Neural progenitor cell (in vitro differentiated cells): ENCODE data around the gene KIAA0232. TPM values are rescaled to one million over a fixed set of nuclear protein-coding genes. Genes with fewer than 3 reads are reported as not detected.
"Not testable (repeated sequence)": the region's sequence is repeated elsewhere in the genome, so short reads cannot be mapped to it uniquely, and the experiment has no call there.

Experiments
- DNase-seq: peaks from one replicate; pipeline ENCODE4 v3.0.0-alpha.2; 2016; ENCODE audit warnings: low spot score
- H2AFZ ChIP-seq: fragments of 200-600 bp; sonication (generic); replicated peaks from 2 replicates; pipeline ENCODE4 v1.6.1; 2016; ENCODE audit warnings: antibody characterized with exemption
- H3F3A ChIP-seq: fragments of 200-600 bp; sonication (generic); 2 replicates; pipeline ENCODE4 v1.6.1; 2016; ENCODE audit warnings: antibody characterized with exemption, low read depth
- H3K27ac ChIP-seq: fragments of 200-600 bp; sonication (generic); 2 replicates; pipeline ENCODE4 v1.5.1; 2016; ENCODE audit warnings: mild to moderate bottlenecking
- H3K27me3 ChIP-seq: fragments of 200-600 bp; sonication (generic); 2 replicates; pipeline ENCODE4 v1.6.1; 2016; ENCODE audit warnings: mild to moderate bottlenecking, moderate library complexity
- H3K36me3 ChIP-seq: fragments of 200-600 bp; sonication (generic); 2 replicates; pipeline ENCODE4 v1.5.1; 2016
- H3K4me1 ChIP-seq: fragments of 200-600 bp; sonication (generic); 2 replicates; pipeline ENCODE4 v1.6.1; 2016; ENCODE audit warnings: mixed run types
- H3K4me2 ChIP-seq: fragments of 200-600 bp; sonication (generic); 2 replicates; pipeline ENCODE4 v1.6.1; 2016
- H3K4me3 ChIP-seq: fragments of 200-600 bp; sonication (generic); 2 replicates; pipeline ENCODE4 v1.5.1; 2016
- H3K79me2 ChIP-seq: fragments of 200-600 bp; sonication (generic); 2 replicates; pipeline ENCODE4 v1.6.1; 2016; ENCODE audit warnings: low read depth
- H3K9ac ChIP-seq: fragments of 200-600 bp; sonication (generic); 2 replicates; pipeline ENCODE4 v1.6.1; 2016
- H3K9me3 ChIP-seq: fragments of 200-600 bp; sonication (generic); 2 replicates; pipeline ENCODE4 v1.5.1; 2016; ENCODE audit warnings: low read depth
- H4K20me1 ChIP-seq: fragments of 200-600 bp; sonication (generic); 2 replicates; pipeline ENCODE4 v1.6.1; 2016; ENCODE audit warnings: low read depth
- H3K27ac Mint-ChIP-seq: 3 replicates; pipeline ENCODE4 v1.8.0; 2021; ENCODE audit warnings: mixed read lengths
- H3K27me3 Mint-ChIP-seq: 2 replicates; pipeline ENCODE4 v1.8.0; 2022; ENCODE audit warnings: low read depth, mild to moderate bottlenecking, inconsistent platforms, moderate library complexity, mixed read lengths; ENCODE audit not compliant: insufficient read depth
- H3K36me3 Mint-ChIP-seq: 3 replicates; pipeline ENCODE4 v1.8.0; 2021; ENCODE audit warnings: mixed read lengths
- H3K4me1 Mint-ChIP-seq: 3 replicates; pipeline ENCODE4 v1.8.0; 2021; ENCODE audit warnings: mixed read lengths
- H3K4me3 Mint-ChIP-seq: 3 replicates; pipeline ENCODE4 v1.8.0; 2021; ENCODE audit warnings: mild to moderate bottlenecking, moderate library complexity, mixed read lengths
- H3K9me3 Mint-ChIP-seq: 3 replicates; pipeline ENCODE4 v1.8.0; 2020; ENCODE audit warnings: mixed read lengths
- EZH2 ChIP-seq: fragments of 200-600 bp; sonication (generic); IDR thresholded peaks from 2 replicates; pipeline ENCODE4 v1.6.1; 2017; ENCODE audit warnings: antibody characterized with exemption, mild to moderate bottlenecking, moderate library complexity
- EZH2phosphoT487 ChIP-seq: fragments of 200-600 bp; sonication (generic); IDR thresholded peaks from 2 replicates; pipeline ENCODE4 v1.6.1; 2017; ENCODE audit warnings: antibody characterized with exemption
- total RNA-seq: library from RNA; depleted of rRNA; stranded (reverse); fragments of >200 nt; gene quantifications from 2 replicates; pipeline ENCODE4 v1.2.3, GENCODE V29; 2015; ENCODE audit warnings: low replicate concordance
- TF ChIP-seq, protein P1 (sequence below): fragments of 200-600 bp; sonication (generic); IDR thresholded peaks from 2 replicates; pipeline ENCODE4 v1.5.1; 2017; ENCODE audit warnings: antibody characterized with exemption, mild to moderate bottlenecking

KIAA0232 gene
- total RNA-seq, 1 donor from 2014 or later: 42.9 TPM

DNA sequence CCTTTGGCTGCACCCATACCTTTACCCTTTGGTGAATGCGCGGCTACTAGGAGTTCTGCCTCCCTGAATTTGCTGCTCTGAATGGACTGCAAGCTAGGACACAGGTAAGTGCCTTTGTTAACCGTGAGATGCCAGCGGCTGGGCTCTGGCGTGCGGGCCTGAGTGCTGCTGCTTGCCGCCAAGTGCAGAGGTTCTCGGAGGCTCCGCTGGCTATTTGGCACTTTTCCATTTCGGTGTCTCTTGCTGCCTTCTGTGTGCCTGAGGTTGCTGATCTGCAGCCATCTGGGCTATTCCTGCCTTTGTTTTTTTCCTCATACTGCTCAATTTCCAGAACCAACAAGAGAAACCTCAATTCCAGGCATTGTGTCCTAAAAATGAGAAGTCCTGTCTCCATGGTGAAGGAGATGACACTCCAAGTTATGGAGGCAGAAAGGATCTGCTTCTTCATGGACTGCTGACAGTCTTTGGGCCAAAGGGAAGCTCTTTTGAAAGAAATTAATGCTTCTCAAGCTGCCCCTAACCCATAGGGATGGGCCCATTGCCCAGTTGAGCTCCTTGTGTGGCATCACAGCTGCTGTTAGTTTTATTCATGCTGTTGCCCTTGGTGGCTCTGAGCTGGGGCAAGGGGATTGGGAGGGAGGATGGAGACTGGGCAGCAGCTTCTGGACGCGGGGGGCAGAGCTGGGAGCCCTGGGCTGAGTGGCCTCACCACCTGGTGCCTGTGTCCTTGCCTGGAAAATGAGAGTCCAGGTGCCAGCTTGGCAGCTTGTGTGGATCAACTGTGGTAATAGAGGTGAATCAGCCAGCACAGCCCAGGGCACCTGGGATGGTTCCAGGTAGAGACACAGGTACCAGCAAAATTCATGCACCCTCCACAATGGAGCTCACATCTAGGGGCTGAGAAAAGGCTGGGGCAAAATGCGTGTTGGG is 123.3 kb downstream of the KIAA0232 start:
- H2AFZ ChIP-seq: no peak overlapping the region

DNA sequence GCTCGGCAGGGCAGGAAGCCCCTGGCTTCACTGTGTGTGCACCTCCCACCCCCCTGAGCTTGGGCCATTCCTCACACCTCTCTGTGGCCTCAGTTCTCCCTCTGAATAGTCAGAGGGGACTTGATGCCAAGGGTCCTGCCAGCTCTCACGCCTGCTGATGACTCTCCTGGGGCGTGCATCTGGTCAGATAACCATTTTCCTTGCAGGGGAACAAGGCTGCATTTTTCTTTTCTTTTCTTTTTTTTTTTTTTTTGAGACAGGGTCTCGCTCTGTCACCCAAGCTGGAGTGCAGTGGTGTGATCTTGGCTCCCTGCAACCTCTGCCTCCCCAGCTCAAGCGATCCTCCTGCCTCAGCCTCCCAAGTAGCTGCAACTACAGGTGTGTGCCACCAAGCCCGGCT is 124.0 kb downstream of the KIAA0232 start:
- not testable (repeated sequence) for H3K27ac ChIP-seq, H3K27ac Mint-ChIP-seq, H3K4me3 Mint-ChIP-seq, H3K9ac ChIP-seq, H2AFZ ChIP-seq, H3K36me3 ChIP-seq, H3K36me3 Mint-ChIP-seq, DNase-seq, H3K4me2 ChIP-seq, H3K9me3 ChIP-seq, H3K9me3 Mint-ChIP-seq, H3K4me3 ChIP-seq
- peaks cover 15% of the 10 kb centered on the region for H3F3A ChIP-seq
- peaks cover 13% of the 10 kb centered on the region for H3K27me3 ChIP-seq
- Mint-ChIP-seq H3K4me1 (peaks cover 32% of the 10 kb centered on the region), H3K27me3 (peaks cover 11% of the 10 kb centered on the region)
- peaks cover 15% of the 10 kb centered on the region for H3K79me2 ChIP-seq
- H4K20me1 ChIP-seq: peaks cover 13% of the 10 kb centered on the region
- H3K4me1 ChIP-seq: peaks cover 26% of the 10 kb centered on the region

More for the DNA sequence above, 123.3 kb downstream of the KIAA0232 start:
- Histone ChIP-seq H3K4me2 (no peak overlapping the region), H4K20me1 (peaks cover 6% of the 10 kb centered on the region), H3K9me3 (no peaks in the 10 kb centered on the region), H3K27ac (no peak overlapping the region), H3K79me2 (peaks cover 8% of the 10 kb centered on the region), H3K27me3 (peaks cover 10% of the 10 kb centered on the region), H3F3A (peaks cover 15% of the 10 kb centered on the region), H3K4me3 (no peak overlapping the region), H3K4me1 (peaks cover 21% of the 10 kb centered on the region), H3K36me3 (no peaks in the 10 kb centered on the region), H3K9ac (no peak overlapping the region)
- Mint-ChIP-seq H3K36me3 (no peaks in the 10 kb centered on the region), H3K27ac (no peak overlapping the region), H3K27me3 (peaks cover 11% of the 10 kb centered on the region), H3K4me3 (no peak overlapping the region), H3K9me3 (no peaks in the 10 kb centered on the region), H3K4me1 (peaks cover 27% of the 10 kb centered on the region)
- no peak for DNase-seq
- no peak for TF ChIP-seq EZH2
- TF ChIP-seq, protein P1, sequence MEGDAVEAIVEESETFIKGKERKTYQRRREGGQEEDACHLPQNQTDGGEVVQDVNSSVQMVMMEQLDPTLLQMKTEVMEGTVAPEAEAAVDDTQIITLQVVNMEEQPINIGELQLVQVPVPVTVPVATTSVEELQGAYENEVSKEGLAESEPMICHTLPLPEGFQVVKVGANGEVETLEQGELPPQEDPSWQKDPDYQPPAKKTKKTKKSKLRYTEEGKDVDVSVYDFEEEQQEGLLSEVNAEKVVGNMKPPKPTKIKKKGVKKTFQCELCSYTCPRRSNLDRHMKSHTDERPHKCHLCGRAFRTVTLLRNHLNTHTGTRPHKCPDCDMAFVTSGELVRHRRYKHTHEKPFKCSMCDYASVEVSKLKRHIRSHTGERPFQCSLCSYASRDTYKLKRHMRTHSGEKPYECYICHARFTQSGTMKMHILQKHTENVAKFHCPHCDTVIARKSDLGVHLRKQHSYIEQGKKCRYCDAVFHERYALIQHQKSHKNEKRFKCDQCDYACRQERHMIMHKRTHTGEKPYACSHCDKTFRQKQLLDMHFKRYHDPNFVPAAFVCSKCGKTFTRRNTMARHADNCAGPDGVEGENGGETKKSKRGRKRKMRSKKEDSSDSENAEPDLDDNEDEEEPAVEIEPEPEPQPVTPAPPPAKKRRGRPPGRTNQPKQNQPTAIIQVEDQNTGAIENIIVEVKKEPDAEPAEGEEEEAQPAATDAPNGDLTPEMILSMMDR: no peak

DNA sequence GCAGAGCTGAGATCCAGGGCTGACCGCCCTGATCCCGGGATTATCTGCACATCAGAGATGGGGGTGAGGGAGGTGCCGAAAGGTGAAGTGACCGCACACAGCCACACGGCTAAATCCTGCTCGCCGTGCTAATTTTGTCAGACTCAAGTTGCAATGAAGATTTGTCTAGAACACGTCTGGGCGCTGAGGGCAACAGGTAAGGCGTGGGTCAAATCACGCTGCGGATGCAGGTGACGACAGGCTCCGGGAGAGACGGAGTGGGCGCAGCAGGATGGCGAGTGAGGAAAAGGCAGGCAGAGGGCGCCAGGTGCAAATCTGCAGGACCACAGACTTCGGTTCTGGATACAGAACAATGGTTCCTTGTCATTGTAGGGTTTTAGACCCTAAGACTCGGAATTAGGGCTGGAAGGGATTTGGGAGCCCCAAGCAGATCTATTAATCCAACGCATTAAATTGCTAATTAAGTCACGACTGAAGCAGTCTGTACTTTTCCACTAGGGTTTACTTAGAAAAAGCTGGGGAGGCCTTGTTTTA is 125.2 kb downstream of the KIAA0232 start:
- Histone ChIP-seq H2AFZ (peak overlapping the region; percentile 30), H3K4me2 (peak overlapping the region; percentile 83), H3K27me3 (peaks cover 13% of the 10 kb centered on the region), H3K36me3 (no peaks in the 10 kb centered on the region), H4K20me1 (peaks cover 26% of the 10 kb centered on the region), H3K9me3 (no peaks in the 10 kb centered on the region), H3K9ac (no peak overlapping the region), H3F3A (peaks cover 15% of the 10 kb centered on the region), H3K4me3 (peak overlapping the region; percentile 14), H3K4me1 (peaks cover 26% of the 10 kb centered on the region), H3K79me2 (peaks cover 27% of the 10 kb centered on the region), H3K27ac (no peak overlapping the region)
- TF ChIP-seq, protein P1: peak; percentile 59
- no peak for TF ChIP-seq EZH2phosphoT487
- peaks cover 2% of the 10 kb centered on the region for H3K36me3 Mint-ChIP-seq
- H3K27ac Mint-ChIP-seq: no peak overlapping the region
- H3K4me1 Mint-ChIP-seq: peaks cover 34% of the 10 kb centered on the region
- peak overlapping the region; percentile 90 for H3K4me3 Mint-ChIP-seq
- H3K9me3 Mint-ChIP-seq: no peaks in the 10 kb centered on the region
- DNase-seq: peak; percentile 77
- H3K27me3 Mint-ChIP-seq: peaks cover 9% of the 10 kb centered on the region
